Measurements from ENCODE around the gene ELFN1. TPM values are rescaled to one million over a fixed set of nuclear protein-coding genes. Genes with fewer than 3 reads are reported as not detected.
"Not testable (repeated sequence)": the region's sequence is repeated elsewhere in the genome, so short reads cannot be mapped to it uniquely, and the experiment has no call there.

Gene ELFN1
- total RNA-seq, 8 experiments from 2014 or later, result 0.13 to 25.2 (median 8.1) TPM

- in situ Hi-C loops (cut with MboI; ENCODE audit: low pct_unique_long_range_greater_than_20kb in 2 of 9, low sequenced_read_pairs in 9 of 9, unreplicated experiment in 9 of 9), result no loop called here
- peaks cover 4 to 17% of the 10 kb centered on the region in 2 donors for H3K4me1 ChIP-seq (replicated peaks in 1 of 2)
- WGBS, 10 experiments, result 48 to 100% (median 83%) methylated on average over 2 to 5 of the region's 5 CpGs; no CpG with 5 or more reads in 1 of the 10 experiments
- no peak for ATAC-seq (replicated peaks in 6 of 8)
- H3K27ac ChIP-seq, result no peak overlapping the region
- H3K4me3 ChIP-seq, result no peak overlapping the region
These were observed 84.3 kb downstream of the ELFN1 start for GRCh38 chr7:1754345-1754908.

DNA sequence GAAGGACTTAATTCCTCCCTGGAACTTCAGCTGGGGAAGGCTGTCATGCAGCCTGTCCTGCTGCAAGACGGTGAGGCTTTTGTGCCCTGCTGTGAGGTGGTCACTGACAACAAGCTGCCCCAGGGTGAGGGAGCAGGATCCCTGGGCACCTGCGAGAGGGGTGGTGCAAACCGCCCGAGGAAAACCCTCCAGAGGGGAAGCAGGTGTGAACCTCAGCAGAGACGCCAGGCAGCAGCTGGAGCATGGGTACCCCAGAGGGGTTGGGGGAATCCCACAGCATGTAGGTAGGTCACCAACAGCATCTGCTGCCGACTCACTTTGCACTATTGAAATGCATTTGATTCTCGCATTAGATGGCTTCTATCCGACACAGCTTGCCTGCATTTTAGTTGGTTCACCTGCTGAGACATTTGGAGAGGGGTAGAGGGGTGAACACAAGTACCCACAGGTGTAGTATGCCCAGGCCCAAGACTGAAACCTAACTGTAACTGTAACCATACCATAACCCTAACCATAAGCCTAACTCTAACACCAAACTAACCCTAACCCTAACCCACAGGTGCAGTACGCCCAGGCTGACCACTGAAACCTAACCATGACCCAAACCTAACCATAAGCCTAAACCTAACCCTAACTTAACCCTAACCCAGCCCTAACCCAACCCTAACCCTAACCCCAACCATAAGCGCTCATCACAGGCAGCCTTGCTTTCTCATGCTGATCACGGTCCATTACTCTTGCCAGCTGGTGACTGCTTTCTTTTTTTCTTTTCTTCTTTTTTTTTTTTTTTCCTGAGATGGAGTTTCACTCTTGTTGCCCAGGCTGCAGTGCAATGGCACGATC lies 85.9 kb downstream of the ELFN1 start:
- 39 to 80% (median 56%) methylated on average over 1 to 8 of the region's 12 CpGs for WGBS, 10 experiments

DNA sequence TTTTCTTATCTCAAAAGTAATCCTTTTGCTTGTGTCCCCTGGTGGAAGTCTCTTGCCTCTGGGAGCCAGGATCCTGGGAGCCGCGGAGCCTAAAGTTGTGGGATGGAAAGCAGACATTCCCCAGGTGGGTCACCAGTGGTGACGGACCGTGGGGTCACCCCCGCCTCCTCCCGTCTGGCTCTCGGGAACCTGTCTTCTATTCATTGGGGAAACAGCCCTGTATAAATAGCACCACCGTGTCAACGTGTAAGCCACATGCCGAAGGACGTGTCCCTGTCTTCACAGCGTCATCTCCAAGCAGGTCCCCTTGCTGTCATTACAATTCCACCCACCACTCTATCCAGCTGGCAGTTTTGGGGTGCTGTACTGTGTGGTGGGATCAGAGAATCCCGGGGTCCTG lies 87.5 kb downstream of the ELFN1 start:
- H3K4me1 ChIP-seq (replicated peaks in 1 of 2), result peaks cover 7 to 19% of the 10 kb centered on the region in 2 donors
- H3K27ac ChIP-seq, result no peak overlapping the region
- no peak overlapping the region for H3K4me3 ChIP-seq
- 50 to 92% (median 80%) methylated on average over 1 to 9 of the region's 13 CpGs; no CpG with 5 or more reads in 5 of the 10 experiments for WGBS, 10 experiments
- no peak for ATAC-seq (replicated peaks in 6 of 8)
- in situ Hi-C loops (cut with MboI; ENCODE audit: low pct_unique_long_range_greater_than_20kb in 2 of 9, low sequenced_read_pairs in 9 of 9, unreplicated experiment in 9 of 9), result no loop called here

More for the DNA sequence above, 85.9 kb downstream of the ELFN1 start:
- Histone ChIP-seq H3K4me3 (no peak overlapping the region), H3K27ac (no peak overlapping the region), H3K4me1 (replicated peaks in 1 of 2) (peaks cover 0 to 10% of the 10 kb centered on the region in 2 donors)
- in situ Hi-C loops (cut with MboI; ENCODE audit: low pct_unique_long_range_greater_than_20kb in 2 of 9, low sequenced_read_pairs in 9 of 9, unreplicated experiment in 9 of 9), result no loop called here
- ATAC-seq (replicated peaks in 6 of 8), result peak in 1 of 8 experiments; percentile 38

GRCh38 chr7:1758028-1758858 lies 88.2 kb downstream of the ELFN1 start:
- peaks cover 7 to 19% of the 10 kb centered on the region in 2 donors for H3K4me1 ChIP-seq (replicated peaks in 1 of 2)
- in situ Hi-C loops (cut with MboI; ENCODE audit: low pct_unique_long_range_greater_than_20kb in 2 of 9, low sequenced_read_pairs in 9 of 9, unreplicated experiment in 9 of 9), result no loop called here
- whole genome bisulfite sequencing, 10 experiments, result 40 to 98% (median 80%) methylated on average over 1 to 8 of the region's 15 CpGs; no CpG with 5 or more reads in 5 of the 10 experiments
- H3K27ac ChIP-seq, result no peak overlapping the region
- peak in 6 of 8 experiments; percentile 22 to 45 (median 36) for ATAC-seq (replicated peaks in 6 of 8)
- no peak overlapping the region for H3K4me3 ChIP-seq

DNA sequence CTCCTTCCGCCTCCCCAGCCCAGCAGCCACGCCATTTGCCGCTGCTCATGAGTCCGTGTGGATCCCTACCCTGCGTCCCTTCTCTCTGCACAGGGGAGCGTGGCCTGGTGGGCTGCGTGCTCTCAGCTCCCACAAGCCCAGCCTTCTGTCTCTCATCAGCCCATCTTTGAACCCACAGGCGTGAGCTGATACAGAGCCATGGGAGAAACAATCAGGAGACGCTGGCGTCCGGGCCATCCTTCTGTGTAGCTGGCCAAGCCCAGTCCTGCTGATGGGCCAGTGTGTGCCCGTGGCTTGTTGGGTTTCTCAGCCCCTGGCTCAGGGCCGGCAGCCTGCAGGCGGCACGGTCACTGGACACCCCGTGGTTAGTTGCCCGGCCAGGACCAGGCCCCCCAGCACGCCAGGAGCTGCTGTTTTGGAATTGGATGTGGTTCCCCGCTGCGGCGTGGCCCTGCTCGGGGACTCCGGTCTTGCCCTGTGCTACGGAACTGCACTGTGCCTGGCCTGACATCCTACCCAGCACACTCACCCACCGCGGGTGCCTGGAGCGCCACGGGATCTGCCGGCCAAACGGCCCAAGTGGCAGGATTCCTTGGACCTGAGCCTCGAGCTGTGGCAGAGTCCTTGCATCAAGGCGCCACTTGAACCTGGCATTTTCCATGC lies 88.9 kb downstream of the ELFN1 start:
- Histone ChIP-seq H3K4me3 (no peak overlapping the region), H3K4me1 (replicated peaks in 1 of 2) (peaks cover 7 to 19% of the 10 kb centered on the region in 2 donors), H3K27ac (no peak overlapping the region)
- ATAC-seq (replicated peaks in 6 of 8), result peak in 3 of 8 experiments; percentile 4 to 21 (median 6)
- WGBS, 10 experiments, result 73 to 95% (median 90%) methylated on average over 2 to 22 of the region's 32 CpGs; no CpG with 5 or more reads in 6 of the 10 experiments
- in situ Hi-C loops (cut with MboI; ENCODE audit: low pct_unique_long_range_greater_than_20kb in 2 of 9, low sequenced_read_pairs in 9 of 9, unreplicated experiment in 9 of 9), result no loop called here

- no peak for ATAC-seq (replicated peaks in 6 of 8)
- Histone ChIP-seq H3K4me3 (no peak overlapping the region), H3K27ac (no peak overlapping the region), H3K4me1 (replicated peaks in 1 of 2) (peaks cover 7 to 15% of the 10 kb centered on the region in 2 donors)
- in situ Hi-C loops (cut with MboI; ENCODE audit: low pct_unique_long_range_greater_than_20kb in 2 of 9, low sequenced_read_pairs in 9 of 9, unreplicated experiment in 9 of 9), result no loop called here
- 57 to 89% (median 82%) methylated on average over 1 to 12 of the region's 13 CpGs; no CpG with 5 or more reads in 1 of the 10 experiments for WGBS, 10 experiments
These were observed 91.0 kb downstream of the ELFN1 start for GRCh38 chr7:1761097-1761496.

- WGBS, 10 experiments, result 57 to 82% (median 63%) methylated on average over 1 to 10 of the region's 11 CpGs; no CpG with 5 or more reads in 1 of the 10 experiments
- Histone ChIP-seq H3K4me3 (no peak overlapping the region), H3K27ac (no peak overlapping the region), H3K4me1 (replicated peaks in 1 of 2) (peaks cover 7 to 9% of the 10 kb centered on the region in 2 donors)
- ATAC-seq (replicated peaks in 6 of 8), result peak in 3 of 8 experiments; percentile 21 to 75 (median 43)
- in situ Hi-C loops (cut with MboI; ENCODE audit: low pct_unique_long_range_greater_than_20kb in 2 of 9, low sequenced_read_pairs in 9 of 9, unreplicated experiment in 9 of 9), result no loop called here
These were observed 91.7 kb downstream of the ELFN1 start for GRCh38 chr7:1761774-1762173.

- no peak overlapping the region for H3K27ac ChIP-seq
- H3K4me3 ChIP-seq, result no peak overlapping the region
- peaks cover 7 to 9% of the 10 kb centered on the region in 2 donors for H3K4me1 ChIP-seq (replicated peaks in 1 of 2)
- no peak for ATAC-seq (replicated peaks in 6 of 8)
- in situ Hi-C loops (cut with MboI; ENCODE audit: low pct_unique_long_range_greater_than_20kb in 2 of 9, low sequenced_read_pairs in 9 of 9, unreplicated experiment in 9 of 9), result no loop called here
- WGBS, 10 experiments, result 75 to 100% (median 94%) methylated on average over 1 to 16 of the region's 30 CpGs
These were observed 92.3 kb downstream of the ELFN1 start for GRCh38 chr7:1762238-1762945.

DNA sequence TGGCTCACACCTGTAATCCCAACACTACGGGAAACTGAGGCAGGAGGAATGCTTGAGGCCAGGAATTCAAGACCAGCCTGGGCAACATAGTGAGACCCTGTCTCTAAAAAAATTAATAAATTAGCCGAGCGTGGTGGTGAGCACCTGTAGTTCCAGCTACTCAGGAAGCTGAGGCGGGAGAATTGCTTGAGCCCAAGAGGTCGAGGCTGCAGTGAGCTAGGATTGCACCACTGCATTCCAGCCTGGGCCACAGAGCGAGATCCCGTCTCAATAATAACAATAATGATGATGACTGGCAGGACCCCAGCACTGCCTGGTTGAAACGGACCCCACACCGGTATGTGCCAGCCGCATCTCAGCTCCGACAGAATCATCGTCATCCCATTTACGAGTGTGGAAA lies 93.0 kb downstream of the ELFN1 start:
- Histone ChIP-seq H3K4me3 (no peak overlapping the region), H3K4me1 (replicated peaks in 1 of 2) (peaks cover 7 to 9% of the 10 kb centered on the region in 2 donors), H3K27ac (no peak overlapping the region)
- WGBS, 10 experiments, result 40 to 100% (median 85%) methylated on average over 1 to 5 of the region's 13 CpGs; no CpG with 5 or more reads in 3 of the 10 experiments
- ATAC-seq (replicated peaks in 6 of 8), result no peak
- in situ Hi-C loops (cut with MboI; ENCODE audit: low pct_unique_long_range_greater_than_20kb in 2 of 9, low sequenced_read_pairs in 9 of 9, unreplicated experiment in 9 of 9), result no loop called here

GRCh38 chr7:1763911-1764310 lies 93.8 kb downstream of the ELFN1 start:
- H3K27ac ChIP-seq; in situ Hi-C loops (cut with MboI; ENCODE audit: low pct_unique_long_range_greater_than_20kb in 2 of 9, low sequenced_read_pairs in 9 of 9, unreplicated experiment in 9 of 9): not testable (repeated sequence)
- no CpG with 5 or more reads among the region's 15 CpGs for WGBS, 10 experiments

GRCh38 chr7:1765336-1765735 lies 95.3 kb downstream of the ELFN1 start:
- Histone ChIP-seq H3K4me1 (replicated peaks in 1 of 2) (peaks cover 7 to 9% of the 10 kb centered on the region in 2 donors), H3K27ac (no peak overlapping the region), H3K4me3 (no peak overlapping the region)
- no peak for ATAC-seq (replicated peaks in 6 of 8)
- in situ Hi-C loops (cut with MboI; ENCODE audit: low pct_unique_long_range_greater_than_20kb in 2 of 9, low sequenced_read_pairs in 9 of 9, unreplicated experiment in 9 of 9), result no loop called here
- 35 to 100% (median 90%) methylated on average over 1 to 9 of the region's 13 CpGs; no CpG with 5 or more reads in 1 of the 10 experiments for WGBS, 10 experiments

More at GRCh38 chr7:1763911-1764310, 93.8 kb downstream of the ELFN1 start:
- not testable (repeated sequence) for H3K4me3 ChIP-seq; H3K4me1 ChIP-seq (replicated peaks in 1 of 2); ATAC-seq (replicated peaks in 6 of 8)

GRCh38 chr7:1767524-1767923 lies 97.4 kb downstream of the ELFN1 start:
- Histone ChIP-seq H3K27ac (no peak overlapping the region), H3K4me3 (no peak overlapping the region), H3K4me1 (replicated peaks in 1 of 2) (no peaks in the 10 kb centered on the region)
- ATAC-seq (replicated peaks in 6 of 8), result peak in 4 of 8 experiments; percentile 22 to 37 (median 26)
- in situ Hi-C loops (cut with MboI; ENCODE audit: low pct_unique_long_range_greater_than_20kb in 2 of 9, low sequenced_read_pairs in 9 of 9, unreplicated experiment in 9 of 9), result no loop called here
- 30 to 100% (median 75%) methylated on average over 1 to 9 of the region's 10 CpGs; no CpG with 5 or more reads in 2 of the 10 experiments for WGBS, 10 experiments

Measured in motor neuron (in vitro differentiated cells).